SW 1271 (cell line): ENCODE data around the gene RBM19.

Experiments
- DNase-seq, 2 experiments: peaks; one replicate each; lab custom pipeline; 2025; lab: John Stamatoyannopoulos, UW

The RBM19 gene

DNA sequence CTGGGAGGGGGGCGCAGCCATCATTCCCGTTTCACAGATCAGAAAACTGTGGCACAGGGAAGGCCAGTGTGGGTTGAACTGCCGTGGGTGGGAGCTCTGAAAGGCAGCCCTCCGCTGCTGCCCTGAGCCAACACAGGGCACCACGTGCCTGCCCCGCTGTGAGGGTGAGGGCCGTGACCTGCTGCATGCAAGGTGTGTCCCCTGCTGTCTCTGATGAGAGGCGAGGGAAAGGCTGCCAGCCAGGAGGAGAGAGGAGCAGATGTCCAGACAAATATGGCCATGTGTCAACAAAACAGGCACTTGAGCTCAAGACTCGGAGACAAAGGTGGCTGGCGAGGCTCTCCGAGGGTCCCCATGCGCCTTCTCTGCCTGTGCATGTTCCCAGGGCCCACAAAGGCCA, 108.8 kb downstream of the RBM19 start:
- DNase-seq: no peak

DNA sequence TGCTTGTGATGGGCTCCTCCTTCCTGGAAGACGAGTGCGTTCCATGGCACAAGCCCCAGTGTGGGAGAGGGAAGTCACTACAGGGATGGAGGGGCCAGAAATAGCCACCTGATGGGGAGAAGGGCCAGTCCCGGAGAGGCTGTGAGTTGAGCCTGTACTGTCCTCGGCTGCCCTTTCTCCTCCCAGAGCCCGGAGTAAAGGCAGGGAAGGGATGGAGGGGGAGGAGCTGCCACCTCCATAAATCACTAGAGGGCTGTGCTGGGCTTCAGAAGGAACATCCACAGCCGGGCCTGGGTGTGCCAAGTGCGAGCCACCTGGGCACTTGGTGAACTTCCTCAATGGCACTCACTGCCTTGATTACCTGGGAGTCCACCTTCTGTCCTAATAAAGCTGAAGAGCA, 110.1 kb downstream of the RBM19 start:
- DNase-seq: no peak

DNA sequence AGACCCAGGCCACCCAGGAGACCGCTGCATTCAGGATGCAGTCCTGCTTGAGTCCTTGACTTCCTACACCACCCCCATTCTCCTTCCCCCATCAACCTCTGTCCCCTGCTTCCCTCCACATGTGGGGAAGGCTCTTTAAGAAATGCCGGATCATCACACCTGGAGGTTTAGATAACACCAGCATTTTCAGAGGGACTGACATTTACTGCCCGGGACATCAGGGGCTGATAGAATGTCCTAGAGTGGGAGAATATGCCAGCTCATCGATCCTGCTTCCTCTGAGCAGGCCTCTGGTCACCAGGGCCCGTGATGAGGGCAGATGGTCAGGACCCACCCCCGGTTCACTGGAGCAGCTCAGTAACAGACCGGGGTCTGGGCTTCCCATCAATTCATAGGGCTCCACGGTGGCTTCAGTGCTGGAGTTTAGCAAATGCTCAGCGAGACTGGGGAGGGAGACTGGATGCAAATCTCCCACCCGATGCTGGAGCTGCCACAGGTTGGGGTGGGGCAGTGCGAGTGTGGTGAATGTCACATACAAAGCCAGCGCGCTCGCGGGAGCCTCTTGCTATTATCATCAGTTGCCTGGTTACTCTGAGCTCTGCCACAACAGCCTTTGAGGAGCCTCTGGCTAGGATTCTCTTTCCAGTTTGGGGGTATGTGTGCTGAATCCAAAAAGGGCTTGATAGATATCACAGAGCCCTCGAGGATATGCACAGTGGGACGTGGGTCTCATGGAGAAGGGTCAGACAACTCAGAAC, 111.6 kb downstream of the RBM19 start:
- DNase-seq: no peak

DNA sequence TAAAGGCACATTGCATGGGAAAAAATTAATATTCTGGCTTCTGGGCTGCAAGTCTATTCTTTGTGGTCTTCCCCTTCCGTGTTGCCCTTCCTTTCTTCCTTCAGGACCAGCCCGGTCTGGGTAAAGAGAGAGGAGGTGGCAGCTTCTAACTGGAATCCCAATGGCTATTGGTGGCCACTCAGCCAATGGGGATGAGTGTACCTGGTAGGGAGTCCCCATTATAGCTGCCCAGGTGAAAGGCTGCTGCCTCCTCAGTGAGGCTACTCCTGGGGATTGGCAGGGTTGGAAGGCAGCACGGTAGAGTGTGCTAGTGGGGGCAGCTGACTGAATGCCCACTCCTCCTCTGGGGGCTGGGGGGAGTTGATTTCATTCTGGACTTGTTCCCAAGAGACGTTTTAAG, 112.6 kb downstream of the RBM19 start:
- DNase-seq: no peak

DNA sequence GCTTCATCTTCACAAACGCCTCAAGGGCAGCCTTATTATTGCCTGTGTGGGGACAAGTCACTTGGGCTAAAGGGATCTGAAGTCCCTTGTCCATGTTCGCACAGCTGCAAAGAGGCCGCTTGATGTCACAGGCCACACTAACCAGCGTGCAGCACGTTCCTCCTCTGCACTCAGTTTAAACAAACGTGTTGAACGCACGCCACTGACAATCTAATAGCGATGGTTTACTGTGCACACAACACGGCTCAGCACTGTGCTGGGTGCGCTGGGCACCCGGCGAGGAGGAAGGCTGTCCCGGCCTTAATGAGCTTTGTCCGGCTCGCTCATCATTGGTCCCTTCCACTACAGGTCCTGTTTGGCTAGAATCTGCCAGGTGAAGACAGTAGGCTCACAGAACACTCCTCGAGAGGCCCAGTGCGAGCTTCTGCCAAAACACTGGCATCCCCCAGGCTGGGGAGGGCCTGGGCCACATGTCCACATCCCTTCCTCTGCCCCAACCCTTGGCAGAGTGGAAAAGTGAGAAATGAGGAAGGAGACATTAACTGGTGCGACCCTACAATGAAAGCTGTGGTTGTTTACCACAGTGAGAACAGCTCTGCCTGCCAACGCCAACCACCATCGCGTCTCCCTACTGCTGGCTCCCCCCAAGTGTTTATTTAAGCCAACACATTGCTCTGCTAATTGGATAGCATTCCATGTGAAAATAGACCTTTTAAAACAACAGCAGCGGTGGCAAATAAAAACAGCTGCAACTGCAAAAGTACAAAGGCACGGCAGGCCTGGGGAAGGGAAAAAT, 113.2 kb downstream of the RBM19 start:
- DNase-seq: no peak

- no peak for DNase-seq
Observed at GRCh38 chr12:113852264-113852663, 113.9 kb downstream of the RBM19 start.

GRCh38 chr12:113850309-113851056, 115.6 kb downstream of the RBM19 start:
- DNase-seq: no peak

- DNase-seq: no peak
Observed at GRCh38 chr12:113847856-113848255, 118.3 kb downstream of the RBM19 start.

GRCh38 chr12:113846883-113847755, 119.0 kb downstream of the RBM19 start:
- no peak for DNase-seq

- no peak for DNase-seq
Observed at GRCh38 chr12:113845900-113846674, 120.0 kb downstream of the RBM19 start.

DNA sequence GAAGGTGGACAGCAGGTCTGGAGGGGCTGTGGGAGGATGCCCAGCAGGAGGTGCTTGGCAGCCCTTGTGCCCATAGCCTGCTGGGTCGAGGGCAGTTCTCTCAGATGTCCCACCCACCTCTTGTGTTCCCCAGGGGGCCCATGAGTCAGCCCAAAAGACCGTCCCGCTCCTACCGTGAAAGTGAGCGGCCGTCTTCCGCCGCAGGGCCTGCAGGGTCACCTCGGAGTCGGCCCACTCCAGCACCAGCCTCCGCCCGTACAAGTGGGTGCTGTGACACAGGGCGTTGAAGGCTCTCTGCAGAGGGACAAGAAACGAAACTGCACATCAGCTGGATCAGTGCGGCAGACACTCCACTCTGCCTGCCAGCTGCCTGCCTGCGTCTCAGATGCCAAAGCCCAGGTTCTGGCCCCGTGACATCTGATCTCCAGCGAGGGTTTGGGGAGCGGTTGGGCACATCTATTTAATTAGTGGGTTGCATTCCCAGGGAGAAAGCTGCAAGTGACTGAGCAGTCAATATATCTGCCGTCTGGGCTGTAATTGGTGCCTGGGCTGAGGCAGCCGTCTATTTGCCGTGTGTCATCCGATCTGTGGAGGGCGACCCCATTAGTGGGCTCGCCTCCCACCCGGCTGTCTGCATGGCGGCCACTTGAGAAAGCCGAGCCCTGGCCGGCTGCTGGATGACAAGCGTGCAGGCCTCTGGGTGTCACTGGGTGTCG, 121.5 kb downstream of the RBM19 start:
- no peak for DNase-seq

DNA sequence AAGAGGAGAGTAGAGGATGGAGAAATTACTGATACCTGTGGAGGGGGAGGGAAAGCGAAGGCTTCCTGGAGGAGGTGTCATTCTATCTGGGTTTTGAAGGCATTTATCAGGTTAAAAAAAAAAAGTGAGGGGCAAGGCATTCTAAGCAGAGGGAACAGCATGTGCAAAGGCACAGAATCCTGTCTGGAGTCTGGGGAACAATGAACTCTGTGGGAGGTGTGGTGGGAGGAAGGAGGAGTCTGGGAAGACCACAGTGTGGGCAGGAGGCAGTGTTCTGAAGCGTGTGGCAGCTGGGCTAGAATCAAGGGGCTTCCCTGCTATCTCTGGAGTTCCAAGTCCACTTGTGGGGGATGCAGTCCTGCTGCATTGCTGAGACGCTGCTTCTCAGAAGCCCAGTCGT, 123.4 kb downstream of the RBM19 start:
- no peak for DNase-seq

DNA sequence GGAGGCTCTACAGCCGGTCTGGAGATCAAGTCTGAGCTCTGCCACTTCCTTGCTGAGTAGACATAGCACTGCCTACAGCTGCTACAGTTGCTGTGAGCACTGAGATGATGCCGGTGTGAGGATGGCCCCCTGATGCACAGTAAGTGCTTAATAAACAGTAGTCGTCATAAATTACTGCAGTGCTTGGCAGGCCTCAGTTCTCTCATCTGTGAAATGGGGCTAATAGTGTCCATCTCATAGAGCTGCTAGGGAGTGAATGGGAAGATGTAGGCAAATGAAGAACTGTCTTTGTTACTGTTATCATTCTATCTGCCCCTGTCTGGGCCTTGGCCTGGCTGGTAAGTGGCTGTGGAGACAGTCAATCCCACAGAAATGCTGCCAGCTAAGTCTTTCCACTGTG, 124.3 kb downstream of the RBM19 start:
- no peak for DNase-seq

DNA sequence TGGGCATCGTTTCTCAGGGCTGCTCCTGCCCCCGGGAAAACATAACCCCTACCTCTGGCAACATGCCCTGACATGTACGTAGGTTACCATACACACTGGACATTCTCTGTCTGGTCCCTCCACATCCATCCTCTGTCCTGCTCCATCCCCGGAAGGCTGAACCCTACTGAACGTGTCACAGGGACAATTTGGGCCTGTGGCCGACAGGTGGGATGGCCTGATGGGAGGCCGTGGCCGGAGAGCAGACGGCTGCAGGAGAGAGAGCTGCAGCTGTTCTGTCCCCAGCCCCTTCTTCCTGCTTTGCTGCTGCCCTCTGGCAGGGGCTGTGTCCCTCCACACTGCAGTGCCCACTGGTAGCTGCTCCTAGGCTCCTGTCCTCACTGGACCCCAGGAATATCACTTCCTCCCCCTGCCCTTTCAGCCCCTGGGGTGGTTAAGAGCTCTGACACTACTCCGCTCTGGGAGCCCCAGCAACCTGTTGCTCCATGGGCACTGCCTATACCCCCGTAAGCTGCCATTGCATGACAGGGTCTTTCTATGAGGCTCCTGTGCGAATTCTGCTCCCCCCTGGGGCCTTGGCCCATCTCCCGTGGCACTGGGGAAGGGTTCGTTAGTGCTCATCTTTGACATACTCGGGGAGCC, 125.6 kb downstream of the RBM19 start:
- DNase-seq: no peak

DNA sequence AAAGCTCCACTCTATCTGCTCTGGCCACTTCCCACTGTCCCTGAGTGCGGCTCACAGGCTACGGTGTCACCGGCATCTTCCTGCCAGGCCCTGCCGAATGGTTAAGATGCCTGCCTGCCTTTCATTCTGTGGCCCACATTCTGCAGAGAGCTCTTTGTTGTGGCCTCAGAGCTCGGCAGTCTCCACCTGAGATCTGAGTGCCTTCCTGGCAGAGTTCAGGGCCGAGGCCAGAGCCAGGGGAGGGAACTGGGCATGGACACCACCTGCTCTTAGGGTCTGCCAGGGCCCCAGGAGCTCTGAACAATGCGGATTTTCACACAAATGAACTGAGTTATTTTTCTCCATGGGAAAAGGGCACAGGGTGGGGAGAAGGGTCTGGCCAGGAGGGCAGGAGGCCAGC, 127.2 kb downstream of the RBM19 start:
- DNase-seq: no peak

DNA sequence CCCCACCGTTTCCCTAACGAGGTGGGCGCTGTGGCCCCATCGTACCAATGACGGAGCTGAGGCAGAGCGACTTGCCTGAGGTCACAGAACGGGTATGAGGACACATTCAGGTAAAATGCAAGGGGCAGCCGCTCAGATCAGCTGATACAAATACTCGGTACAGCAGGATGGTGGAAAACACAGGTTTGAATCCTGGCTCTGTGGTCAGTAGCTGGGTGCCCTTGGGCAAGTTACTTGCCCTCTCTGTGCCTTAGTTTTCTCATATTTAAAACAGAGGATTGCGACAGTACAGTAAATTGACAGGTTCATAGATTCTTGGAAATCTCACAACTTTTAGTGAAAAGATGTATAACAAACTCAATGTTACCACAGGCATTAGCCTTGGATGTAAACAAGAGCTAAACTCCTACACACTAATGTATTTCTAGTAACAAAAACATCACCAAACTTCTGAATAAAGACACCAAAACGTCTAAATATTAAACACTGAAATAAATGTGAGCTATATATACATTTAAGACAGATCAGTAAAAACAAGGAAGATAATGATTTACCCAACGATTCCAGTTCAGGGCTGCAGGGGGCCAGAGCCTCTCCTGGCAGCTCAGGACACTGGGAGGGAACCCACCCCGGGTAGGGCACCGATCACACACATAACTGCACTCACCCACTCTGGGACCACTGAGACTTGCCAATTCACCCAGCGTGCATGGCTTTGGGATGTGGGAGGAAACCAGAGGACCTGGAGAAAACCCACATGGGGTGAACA, 128.4 kb downstream of the RBM19 start:
- no peak for DNase-seq

DNA sequence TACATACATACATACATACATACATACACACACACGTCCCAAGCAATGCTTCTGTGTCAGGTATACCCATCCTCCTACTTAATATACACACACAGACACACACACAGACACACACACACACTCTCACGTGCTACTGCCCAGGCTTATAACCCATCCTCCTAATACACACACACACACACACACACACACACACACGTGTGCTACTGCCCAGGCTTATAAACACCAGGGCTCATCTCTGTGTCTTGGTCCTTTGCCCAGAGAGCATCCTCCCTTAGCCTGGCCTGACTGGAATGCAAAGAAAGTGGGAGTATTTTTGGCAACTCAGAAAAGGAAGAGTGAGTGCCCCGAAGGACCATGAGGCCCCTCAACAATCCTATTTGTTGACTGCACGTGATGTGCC, 129.0 kb downstream of the RBM19 start:
- DNase-seq: no peak

DNA sequence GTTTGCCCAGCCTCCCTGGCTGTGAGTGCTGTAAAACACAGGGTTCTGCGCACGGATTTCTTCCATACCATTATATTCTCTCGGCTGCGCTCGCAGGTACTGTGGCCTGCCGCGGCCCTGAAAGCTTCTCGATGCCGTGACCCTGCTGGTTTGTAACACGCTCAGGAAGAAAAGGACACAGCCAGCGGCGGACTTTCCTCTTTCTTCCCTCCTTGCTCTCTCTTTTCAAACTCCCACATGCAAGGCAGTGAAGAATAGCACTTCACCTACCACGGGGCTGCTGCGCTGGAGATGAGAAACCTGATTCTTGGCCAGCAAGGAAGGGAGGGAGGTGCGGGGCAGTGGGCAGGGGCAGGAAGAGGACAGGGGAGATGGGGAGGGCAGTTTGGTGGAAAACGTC, 130.2 kb downstream of the RBM19 start:
- no peak for DNase-seq

GRCh38 chr12:113835433-113835832, 130.7 kb downstream of the RBM19 start:
- no peak for DNase-seq
